ENCODE measurements around the gene EFTUD2.

Gene EFTUD2

DNA sequence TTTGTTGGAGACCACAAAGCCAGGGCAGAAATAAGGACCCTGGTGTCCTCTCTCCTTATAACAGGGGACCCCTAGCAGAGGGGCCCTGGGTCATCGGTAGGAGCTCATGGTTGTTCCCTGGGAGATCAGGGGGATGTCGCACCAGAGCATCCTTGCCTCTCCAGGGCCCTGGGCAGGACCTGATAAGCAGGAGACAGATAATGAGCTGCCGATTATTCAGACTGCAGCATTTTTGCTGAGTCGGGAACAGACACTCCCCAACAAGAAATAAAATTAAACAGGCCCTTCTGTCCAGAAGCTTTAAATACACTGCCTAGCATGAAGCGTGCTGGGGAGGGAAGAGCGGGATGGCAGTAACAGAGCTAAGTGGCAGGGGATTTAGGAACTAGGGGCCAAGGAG lies 31.4 kb upstream of the EFTUD2 start:
- TF ChIP-seq, protein P1, sequence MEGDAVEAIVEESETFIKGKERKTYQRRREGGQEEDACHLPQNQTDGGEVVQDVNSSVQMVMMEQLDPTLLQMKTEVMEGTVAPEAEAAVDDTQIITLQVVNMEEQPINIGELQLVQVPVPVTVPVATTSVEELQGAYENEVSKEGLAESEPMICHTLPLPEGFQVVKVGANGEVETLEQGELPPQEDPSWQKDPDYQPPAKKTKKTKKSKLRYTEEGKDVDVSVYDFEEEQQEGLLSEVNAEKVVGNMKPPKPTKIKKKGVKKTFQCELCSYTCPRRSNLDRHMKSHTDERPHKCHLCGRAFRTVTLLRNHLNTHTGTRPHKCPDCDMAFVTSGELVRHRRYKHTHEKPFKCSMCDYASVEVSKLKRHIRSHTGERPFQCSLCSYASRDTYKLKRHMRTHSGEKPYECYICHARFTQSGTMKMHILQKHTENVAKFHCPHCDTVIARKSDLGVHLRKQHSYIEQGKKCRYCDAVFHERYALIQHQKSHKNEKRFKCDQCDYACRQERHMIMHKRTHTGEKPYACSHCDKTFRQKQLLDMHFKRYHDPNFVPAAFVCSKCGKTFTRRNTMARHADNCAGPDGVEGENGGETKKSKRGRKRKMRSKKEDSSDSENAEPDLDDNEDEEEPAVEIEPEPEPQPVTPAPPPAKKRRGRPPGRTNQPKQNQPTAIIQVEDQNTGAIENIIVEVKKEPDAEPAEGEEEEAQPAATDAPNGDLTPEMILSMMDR (IDR thresholded peaks at IDR 0.05; ENCODE audit: low read depth, low read length), result no peak
- DNase-seq (ENCODE audit: extremely low read depth, low read depth), result no peak

DNA sequence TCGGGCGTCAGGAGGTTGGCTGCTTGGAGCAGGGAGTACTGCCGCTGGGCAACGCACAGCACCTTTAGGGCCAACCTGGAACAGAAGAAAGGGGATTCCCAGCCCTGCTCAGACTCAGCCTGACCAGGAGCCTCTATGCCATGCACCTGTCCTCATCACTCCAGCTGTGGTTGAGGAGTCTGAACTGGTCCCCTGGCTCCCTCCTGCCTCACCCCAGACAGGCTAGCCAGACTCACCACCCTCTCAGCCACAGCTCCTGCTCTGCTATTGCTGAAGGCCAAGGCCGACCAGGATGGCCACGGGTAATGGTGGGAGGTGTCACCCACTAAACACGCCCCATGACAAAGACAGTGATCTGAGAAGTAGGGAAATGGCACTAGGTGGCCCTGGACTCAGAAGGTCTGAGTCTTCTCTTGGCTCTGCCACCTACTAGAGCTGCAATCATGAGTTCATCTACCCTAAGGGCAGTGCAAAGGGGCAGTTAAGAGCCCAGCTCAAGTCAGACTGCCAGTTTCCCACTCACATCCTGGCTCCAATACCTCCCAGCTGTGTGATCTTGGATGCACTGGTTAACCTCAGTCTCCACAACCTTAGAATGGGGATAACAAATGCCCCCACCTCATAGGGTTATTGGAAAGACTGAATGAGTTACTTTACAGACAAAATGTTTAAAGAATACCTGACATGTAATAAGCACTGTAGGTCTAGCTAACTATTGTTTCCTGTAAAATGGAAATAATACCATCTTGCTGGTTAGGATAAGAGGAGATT lies 29.9 kb upstream of the EFTUD2 start:
- DNase-seq (ENCODE audit: extremely low read depth, low read depth), result no peak
- TF ChIP-seq, protein P1 (IDR thresholded peaks at IDR 0.05; ENCODE audit: low read depth, low read length), result no peak

DNA sequence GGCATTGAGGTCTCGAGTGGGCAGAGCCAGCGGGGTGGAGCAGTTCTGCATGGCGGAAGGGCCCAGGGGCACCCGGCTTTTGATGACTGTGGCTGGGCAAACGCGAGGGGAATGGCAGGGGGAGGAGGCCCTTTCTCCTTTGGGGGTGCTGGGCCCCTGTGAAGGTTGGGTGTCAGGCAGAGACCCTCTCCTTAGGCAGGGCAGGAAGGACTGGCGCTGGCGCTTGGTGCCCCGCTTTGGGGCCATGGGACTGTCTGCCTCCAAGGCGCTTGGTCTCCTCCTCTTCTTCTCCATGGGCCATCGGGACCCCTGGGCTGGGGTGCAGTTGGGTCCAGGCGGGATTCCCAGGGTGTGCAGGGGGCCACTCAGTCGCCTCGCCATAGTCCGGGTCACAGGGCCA lies 28.9 kb upstream of the EFTUD2 start:
- DNase-seq (ENCODE audit: extremely low read depth, low read depth), result no peak
- TF ChIP-seq, protein P1 (IDR thresholded peaks at IDR 0.05; ENCODE audit: low read depth, low read length), result no peak

DNA sequence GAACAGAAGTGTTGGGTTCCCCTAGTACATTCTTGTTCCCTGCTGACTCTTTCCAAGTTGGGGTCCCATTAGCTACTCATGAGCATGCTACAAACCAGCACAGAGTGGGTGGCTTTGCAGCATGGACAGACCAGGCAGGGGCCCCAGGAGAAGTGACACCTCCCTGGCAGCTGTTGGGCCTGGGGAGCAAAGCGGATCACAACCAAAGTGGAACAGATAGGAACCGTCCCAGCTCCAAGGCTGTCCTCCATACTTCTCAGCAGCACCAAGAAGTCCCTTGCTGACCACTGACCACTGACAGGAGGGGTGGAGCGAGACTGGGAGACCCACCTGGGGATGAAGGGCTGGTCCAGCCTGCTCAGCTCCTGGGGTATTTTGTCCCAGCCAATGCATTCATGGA lies 28.5 kb upstream of the EFTUD2 start:
- TF ChIP-seq, protein P1 (IDR thresholded peaks at IDR 0.05; ENCODE audit: low read depth, low read length), result no peak
- DNase-seq (ENCODE audit: extremely low read depth, low read depth), result no peak

DNA sequence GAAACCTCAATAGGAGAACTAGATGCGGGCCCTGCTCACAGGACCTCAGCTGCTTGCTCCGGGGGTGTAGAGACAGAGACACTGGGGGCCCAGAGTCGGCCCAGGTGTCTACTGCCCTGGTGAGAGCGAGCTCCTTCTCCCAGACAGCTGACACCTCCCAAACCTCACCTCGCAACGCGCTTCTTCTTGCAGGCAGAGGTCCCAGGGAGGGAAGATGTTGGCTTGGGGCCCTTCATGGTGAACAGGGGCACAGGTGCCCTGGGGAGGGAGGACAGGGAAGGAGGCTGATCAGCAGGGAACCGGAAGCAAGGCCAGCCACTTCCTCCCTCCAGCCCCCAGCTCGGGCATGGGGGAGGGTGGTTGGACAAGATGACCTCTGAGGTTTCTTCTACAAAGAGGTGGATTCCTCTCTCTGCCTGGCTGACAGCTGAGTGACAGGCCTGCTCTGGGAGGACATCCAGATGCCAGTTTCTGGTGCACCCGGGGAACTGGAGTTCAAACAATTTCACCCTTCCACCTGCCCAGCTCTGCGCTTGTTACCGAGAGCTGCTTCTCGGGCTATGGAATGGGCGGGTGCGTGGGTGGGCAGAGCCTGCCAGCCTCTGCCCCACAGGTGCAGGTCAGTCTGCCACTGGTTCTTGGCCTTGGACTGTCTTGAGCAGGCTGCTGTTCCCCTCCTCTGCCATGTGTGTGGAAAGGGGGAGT lies 27.7 kb upstream of the EFTUD2 start:
- DNase-seq (ENCODE audit: extremely low read depth, low read depth), result no peak
- TF ChIP-seq, protein P1 (IDR thresholded peaks at IDR 0.05; ENCODE audit: low read depth, low read length), result no peak

DNA sequence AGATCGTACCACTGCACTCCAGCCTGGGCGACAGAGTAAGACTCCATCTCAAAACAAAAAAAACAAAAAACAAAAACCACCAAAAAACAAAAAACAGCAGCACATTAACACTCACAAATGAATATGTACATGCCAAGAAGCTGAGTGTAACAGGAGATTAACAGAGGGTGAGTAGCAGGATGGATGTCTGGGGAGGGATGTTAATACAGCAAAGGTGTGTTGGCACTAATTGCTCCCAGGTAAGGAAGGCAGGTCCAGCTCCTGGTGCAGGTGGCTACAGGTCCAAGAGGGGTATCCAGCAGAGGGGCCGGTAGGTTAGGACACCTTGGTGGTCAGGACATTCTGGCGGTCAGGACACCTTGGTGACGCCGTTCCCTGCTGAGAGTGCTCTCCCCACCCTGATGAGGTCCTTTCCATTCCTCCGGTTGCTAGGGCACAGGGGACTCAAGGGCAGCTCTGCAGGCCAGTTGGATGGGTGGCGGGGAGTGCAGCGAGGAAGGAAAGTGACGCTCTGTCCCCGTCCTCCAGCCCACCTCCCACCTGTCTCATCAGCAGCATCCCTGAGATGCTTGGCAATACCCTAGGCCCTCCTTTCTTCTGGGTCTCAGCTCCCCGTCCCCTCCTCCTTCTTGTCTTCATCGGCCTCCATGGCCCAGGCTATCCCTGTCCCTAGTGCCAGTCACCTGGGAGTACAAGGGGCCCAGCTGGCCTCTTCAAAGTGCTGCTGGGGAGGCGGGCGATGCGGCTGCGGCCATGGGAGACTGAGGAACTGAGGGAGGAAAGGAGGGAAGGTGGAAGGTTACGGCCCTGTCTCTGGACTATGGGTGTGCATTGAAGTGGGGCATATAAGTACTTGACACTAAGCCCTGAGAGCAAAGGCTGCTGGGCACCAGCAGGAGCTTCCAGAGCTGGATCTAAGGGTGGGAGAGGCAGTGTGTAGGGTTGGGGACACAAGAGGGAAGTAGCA lies 26.8 kb upstream of the EFTUD2 start:
- DNase-seq (ENCODE audit: extremely low read depth, low read depth), result no peak
- TF ChIP-seq, protein P1 (IDR thresholded peaks at IDR 0.05; ENCODE audit: low read depth, low read length), result no peak
